Inflammatory macrophage treated with lipopolysaccharide for 1 hour (primary cell): Measurements from ENCODE around the gene WWC2.
"Not testable (repeated sequence)": the region's sequence is repeated elsewhere in the genome, so short reads cannot be mapped to it uniquely, and the experiment has no call there.

ENCODE experiments used
- DNase-seq, 2 donors: peaks; one replicate each; pipeline ENCODE4 v3.0.0-alpha.2; 2020 to 2022

The WWC2 gene

GRCh38 chr4:183142571-183143550, 43.8 kb downstream of the WWC2 start:
- peak in 1 of 2 donors; percentile 10 for DNase-seq

GRCh38 chr4:183144787-183145186, 45.7 kb downstream of the WWC2 start:
- no peak for DNase-seq

GRCh38 chr4:183145773-183146172, 46.7 kb downstream of the WWC2 start:
- no peak for DNase-seq

GRCh38 chr4:183146478-183146877, 47.4 kb downstream of the WWC2 start:
- no peak for DNase-seq

- DNase-seq = no peak
Measured at GRCh38 chr4:183147196-183147595, 48.1 kb downstream of the WWC2 start.

- DNase-seq = no peak
Measured at GRCh38 chr4:183147983-183148382, 48.9 kb downstream of the WWC2 start.

- DNase-seq = no peak
Measured at GRCh38 chr4:183149616-183150539, 50.8 kb downstream of the WWC2 start.

GRCh38 chr4:183150664-183151063, 51.6 kb downstream of the WWC2 start:
- not testable (repeated sequence) for DNase-seq

GRCh38 chr4:183152232-183152631, 53.2 kb downstream of the WWC2 start:
- DNase-seq = not testable (repeated sequence)

GRCh38 chr4:183153190-183153916, 54.3 kb downstream of the WWC2 start:
- no peak for DNase-seq

- DNase-seq = no peak
Measured at GRCh38 chr4:183154701-183155391, 55.8 kb downstream of the WWC2 start.

GRCh38 chr4:183155450-183156184, 56.6 kb downstream of the WWC2 start:
- DNase-seq = no peak

- DNase-seq = no peak
Measured at GRCh38 chr4:183157215-183157614, 58.2 kb downstream of the WWC2 start.

- DNase-seq = no peak
Measured at GRCh38 chr4:183158062-183158461, 59.0 kb downstream of the WWC2 start.

- DNase-seq = no peak
Measured at GRCh38 chr4:183161630-183162029, 62.6 kb downstream of the WWC2 start.

GRCh38 chr4:183163135-183163534, 64.1 kb downstream of the WWC2 start:
- DNase-seq = no peak

GRCh38 chr4:183164963-183165362, 65.9 kb downstream of the WWC2 start:
- no peak for DNase-seq

- no peak for DNase-seq
Measured at GRCh38 chr4:183165376-183165775, 66.3 kb downstream of the WWC2 start.

- no peak for DNase-seq
Measured at GRCh38 chr4:183170894-183171293, 71.8 kb downstream of the WWC2 start.

- DNase-seq = no peak
Measured at GRCh38 chr4:183171484-183172267, 72.6 kb downstream of the WWC2 start.

GRCh38 chr4:183172881-183173280, 73.8 kb downstream of the WWC2 start:
- DNase-seq = no peak
